GM18519 (cell line): ENCODE measurements around the gene VGLL4.
"Not testable (repeated sequence)": the region's sequence is repeated elsewhere in the genome, so short reads cannot be mapped to it uniquely, and the experiment has no call there.

Experiments
- ATAC-seq: cut with Tn5 transposase; IDR thresholded peaks from one replicate; pipeline ENCODE4 v1.9.1; 2021; ENCODE audit warnings: mild to moderate bottlenecking, moderate library complexity; ENCODE audit not compliant: unreplicated experiment, low FRiP score

The VGLL4 gene

DNA sequence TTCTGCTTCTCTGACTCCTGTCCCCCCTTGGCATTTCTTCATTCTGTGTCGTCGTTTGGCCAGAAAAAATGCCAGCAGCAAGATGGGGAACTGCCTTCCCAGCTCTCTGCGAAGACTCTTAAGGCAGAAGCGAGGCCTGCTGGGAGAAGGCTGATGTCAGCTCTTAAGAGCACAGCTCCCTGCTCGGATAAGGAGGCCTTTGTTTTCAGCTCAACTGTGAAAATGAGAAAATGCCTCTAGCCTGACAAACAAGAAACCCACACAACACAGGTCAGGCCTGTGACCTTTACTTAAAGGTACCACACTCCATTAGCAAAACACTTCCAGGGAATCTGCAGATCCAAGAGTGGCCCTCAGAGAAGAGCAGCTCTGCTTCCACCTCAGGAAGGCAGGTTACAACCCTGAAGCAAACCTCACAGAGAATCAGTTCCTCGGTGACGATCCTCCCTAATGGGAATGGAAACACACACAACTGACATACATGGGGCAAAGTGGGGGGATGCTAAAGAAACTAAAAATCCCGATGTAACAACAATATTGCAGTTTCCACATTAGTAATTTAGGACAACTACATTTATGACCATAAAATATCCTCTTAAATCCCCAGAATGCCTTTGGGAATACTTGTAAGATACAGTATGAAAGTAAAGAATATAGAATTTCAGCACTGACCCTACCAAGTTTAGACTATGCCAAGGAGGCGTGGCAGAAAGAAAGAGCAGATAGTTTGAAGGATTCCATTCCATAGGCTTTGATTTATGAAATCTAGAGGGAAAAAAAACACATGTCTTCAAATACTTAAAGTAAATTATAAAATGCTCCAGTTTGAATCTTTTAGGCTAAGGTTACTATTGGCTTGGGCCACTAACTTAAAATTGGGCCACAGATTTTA is 52.1 kb downstream of the VGLL4 start:
- ATAC-seq: no peak

DNA sequence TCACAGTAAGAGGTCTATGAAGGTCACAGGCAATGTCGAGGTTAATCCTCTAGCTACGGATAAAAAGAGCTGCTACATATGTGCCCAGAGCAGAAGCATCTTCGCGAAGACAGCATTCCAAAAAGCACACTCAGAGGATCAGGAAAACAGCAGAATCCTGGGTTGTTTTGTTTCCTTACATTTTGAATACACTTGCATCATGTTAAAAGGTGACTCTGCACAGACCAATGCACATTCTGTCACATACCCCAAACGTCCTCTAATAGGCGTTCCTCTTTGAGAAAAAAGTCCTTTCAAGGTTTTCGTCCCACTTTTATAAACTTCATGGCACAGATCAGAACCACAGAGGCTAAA is 52.7 kb downstream of the VGLL4 start:
- ATAC-seq: no peak

DNA sequence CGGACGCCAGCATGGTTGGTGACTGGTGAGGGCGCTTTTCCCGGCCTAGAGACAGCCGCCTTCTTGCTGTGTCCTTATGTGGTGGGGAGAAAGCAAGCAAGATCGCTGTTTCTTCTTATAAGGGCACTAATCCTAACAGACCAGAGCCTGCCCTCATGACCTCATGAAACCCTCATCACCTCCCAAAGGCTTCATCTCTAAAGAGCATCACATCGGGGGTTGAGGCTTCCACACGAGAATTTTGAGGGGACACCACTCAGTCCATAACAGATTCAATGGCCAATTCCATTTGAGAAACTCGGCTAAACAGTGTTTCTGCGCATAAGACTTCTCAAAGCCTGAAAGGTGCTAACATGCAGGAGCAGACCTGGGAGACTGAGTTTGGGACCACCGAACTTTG is 54.0 kb downstream of the VGLL4 start:
- ATAC-seq: no peak

- ATAC-seq: no peak
These were observed 55.0 kb downstream of the VGLL4 start for GRCh38 chr3:11588755-11589154.

DNA sequence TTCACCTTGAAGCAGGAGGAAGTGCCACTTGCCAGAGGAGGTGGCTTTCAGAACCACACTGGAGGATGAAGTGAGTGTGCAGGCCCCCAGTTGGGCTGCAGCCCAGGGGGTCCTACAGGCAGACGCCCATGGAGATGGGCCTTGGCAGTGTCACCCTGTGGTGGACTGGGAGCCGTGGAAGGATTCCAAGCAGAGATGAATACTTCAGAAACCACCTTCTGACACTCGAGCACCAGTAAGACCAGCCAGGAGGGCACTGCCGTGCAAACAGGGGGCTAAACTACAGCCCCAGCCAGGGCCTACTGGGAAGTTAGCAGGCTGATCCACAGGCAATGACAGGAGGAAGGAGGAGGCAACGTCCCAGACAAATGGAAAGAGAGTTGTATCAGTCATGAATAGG is 55.4 kb downstream of the VGLL4 start:
- no peak for ATAC-seq

DNA sequence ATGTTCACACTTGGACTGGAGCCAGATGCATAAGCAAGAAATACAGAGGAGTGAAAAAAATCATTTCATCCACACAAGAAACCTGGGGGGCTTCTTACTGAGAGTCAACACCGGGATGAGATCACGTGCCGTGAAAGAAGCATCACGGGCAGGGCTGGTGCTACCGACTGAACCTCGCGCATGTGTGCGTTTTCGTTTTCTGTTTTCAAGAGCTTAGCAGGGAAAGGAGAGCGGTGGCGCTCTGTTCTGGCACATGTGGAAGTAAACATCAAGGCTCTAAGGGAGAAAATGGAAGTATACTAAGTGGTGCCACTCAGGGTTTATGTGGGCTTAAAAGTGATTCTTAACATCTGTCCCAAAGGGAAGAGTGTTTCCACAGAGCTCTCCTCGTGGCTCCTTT is 55.9 kb downstream of the VGLL4 start:
- ATAC-seq: no peak

DNA sequence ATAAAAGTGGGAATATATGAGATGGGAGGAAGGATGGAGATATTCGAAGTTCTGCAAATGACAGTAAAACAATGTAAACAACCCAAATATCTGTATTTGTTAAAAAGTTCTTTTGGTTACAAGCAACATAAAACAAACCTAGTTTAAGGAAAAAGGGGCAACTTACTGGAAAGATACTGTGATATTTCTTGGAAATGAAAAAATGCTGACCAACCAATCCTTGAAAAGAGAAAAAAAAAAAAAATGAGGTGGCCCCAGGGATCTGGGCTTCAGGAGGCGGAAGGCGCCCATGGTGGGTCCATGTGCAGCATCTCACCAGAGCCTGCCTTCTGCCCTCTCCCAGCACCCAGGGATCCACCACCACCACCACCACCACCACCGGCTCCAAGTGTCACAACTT is 59.1 kb downstream of the VGLL4 start:
- ATAC-seq: no peak

- ATAC-seq: no peak
These were observed 60.1 kb downstream of the VGLL4 start for GRCh38 chr3:11583638-11584046.

DNA sequence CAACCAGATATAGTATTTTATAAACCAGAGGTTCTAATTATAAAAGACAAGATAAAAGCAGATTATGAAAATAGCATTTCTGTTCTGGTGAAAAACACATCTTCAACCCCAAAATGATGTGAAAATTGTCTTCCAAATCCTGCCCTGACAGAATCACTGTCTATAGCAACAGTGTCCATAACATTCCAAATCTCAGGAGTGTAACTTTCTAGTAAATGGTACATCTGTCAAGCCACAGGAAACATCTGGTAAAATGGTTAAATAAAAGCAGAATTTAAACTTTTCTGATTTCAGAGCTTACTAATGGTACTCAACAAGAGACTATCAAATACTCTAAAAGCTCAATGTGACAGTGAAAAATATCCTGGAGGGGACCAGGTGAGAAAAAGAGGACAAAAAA is 60.5 kb downstream of the VGLL4 start:
- ATAC-seq: no peak

GRCh38 chr3:11582191-11582968 is 61.3 kb downstream of the VGLL4 start:
- ATAC-seq: no peak

GRCh38 chr3:11581237-11582190 is 62.2 kb downstream of the VGLL4 start:
- ATAC-seq: no peak

GRCh38 chr3:11580645-11581044 is 63.1 kb downstream of the VGLL4 start:
- ATAC-seq: no peak

DNA sequence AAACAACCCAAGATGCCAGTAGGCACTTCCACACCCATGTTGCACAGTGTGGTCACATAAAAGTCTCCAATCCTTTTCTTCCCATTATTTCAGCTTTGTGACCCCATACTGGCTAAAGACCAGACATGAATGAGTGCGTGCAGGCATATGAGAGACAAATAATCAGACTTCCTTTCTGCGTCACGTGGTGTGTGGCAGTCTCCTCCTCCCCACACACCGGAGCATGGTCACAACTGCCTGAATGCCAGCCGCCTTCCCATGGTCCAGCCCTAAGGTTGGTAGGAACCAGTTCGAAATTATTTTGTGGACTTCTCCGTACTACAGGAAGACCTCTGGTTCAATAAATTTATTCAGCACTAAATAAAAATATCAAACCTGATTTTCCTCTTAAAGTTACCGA is 65.5 kb downstream of the VGLL4 start:
- no peak for ATAC-seq

DNA sequence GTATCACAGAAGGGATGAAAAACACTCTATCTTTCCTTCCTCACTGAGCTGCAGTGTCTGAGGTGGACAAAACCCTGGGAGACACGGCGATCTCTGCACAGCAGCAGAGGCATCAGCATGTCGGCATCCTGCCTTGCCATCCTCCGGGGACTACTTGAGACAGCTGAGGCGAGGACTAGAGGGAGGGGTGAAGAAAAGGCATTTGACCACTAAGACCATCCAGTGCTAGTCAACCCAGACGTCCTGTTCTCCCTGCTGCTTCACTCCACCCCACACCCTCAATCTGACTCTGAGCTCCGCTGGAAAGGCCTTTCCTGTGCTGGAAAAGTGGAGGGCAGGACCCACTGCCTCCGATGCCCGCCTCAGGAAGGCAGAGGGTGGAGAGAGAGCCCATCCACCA is 67.3 kb downstream of the VGLL4 start:
- ATAC-seq: no peak

DNA sequence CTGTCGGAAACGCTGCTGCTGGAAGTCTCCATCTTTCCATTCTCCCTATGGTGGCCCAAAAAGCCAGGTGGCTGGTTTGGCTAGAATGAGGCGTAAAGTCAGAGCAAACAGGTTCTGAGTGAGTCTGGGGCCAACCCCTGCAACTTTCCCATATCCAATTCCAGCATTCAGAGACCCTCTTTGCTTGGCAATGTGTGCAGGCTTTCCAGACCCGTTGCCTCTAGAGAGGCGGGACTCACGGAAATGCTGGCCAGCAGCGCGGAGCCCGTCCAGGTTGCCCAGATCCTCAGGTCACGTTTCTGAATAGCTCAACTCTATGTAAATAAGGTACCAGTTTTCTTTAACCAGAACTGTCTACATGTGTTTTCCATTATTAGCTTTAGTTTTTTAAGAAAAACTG is 68.0 kb downstream of the VGLL4 start:
- ATAC-seq: no peak

DNA sequence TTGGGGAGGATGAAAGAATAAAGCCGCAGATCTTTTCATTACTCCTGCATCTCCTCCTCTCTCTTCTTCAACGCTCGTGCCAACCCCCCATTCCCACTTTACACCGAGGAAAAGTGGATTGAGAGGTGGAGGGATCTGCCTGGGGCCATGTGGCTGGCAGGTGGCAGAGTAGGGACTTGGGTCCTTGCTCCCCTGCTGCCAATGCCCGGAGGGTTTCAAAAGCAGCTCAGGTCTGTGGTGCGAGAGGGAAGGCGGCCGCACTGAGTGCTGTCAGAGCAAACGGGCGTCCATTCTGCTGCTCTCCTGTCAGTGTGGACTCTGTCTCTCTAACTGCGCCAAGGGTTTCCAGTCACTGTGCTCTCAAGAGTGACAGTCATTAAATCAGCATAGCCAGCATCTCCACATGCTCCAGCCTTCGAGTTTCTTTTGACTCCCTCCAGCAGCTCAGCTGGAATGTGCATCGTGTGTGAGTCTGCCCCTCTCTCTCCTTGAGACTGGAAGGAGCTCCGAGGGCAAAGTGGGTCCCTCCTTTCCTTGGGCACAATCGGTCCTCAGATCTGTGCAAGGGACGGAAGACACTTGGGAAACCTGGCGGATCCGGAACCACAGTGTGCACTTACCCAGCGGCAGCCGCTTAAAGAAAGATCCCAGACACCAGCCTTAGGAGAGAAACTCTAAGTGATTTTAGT is 68.6 kb downstream of the VGLL4 start:
- no peak for ATAC-seq

DNA sequence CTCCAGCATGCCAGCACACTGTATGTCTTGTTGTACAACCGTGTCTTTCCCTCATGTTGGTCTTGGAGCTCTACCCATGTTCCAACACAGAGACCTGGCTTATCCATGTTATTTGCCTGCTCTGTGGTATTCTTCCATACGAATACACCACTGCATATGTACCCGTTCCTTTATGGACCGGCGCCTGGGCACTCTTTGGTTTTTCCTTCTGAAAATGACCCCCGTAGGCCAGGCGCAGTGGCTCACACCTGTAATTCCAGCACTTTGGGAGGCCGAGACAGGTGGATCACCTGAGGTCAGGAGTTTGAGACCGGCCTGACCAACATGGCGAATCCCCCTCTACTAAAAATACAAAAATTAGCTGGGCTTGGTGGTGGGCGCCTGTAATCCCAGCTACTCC is 71.1 kb downstream of the VGLL4 start:
- not testable (repeated sequence) for ATAC-seq

DNA sequence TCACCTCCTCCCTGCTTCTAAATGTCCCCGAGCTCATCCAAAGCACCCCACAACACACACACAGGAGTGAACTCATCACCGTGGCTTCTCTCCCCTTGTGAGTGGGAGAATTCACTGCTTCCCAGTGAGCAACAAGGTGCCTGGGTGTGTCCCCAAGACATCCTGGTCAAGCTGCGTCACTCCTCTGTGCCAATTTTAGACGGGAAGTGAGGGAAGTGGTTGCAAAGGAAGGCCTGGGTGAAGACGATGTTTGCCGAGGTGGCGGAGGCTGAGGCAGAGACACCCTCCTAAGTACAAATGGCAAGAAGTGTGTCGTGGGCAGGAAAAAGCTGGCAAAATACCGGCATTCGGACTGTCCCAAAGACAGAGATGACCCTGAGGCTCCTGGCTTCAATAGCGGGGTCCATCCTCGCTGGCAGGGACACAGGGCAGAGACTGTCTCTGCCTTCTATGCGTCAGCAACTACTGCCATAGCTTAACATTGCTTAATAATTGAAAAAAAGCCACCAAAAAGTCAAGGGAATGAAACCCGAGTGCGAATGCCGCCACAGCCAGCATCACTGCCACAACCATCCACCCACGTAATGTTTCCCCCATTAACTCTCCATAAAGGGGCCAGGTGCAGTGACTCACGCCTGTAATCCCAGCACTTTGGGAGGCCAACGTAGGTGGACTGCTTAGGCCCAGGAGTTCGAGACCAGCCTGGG is 72.8 kb downstream of the VGLL4 start:
- ATAC-seq: no peak

- no peak for ATAC-seq
These were observed 73.5 kb downstream of the VGLL4 start for GRCh38 chr3:11570251-11570650.
